Measurements from ENCODE around the gene FHIT. TPM values are rescaled to one million over a fixed set of nuclear protein-coding genes. Genes with fewer than 3 reads are reported as not detected.
"Not testable (repeated sequence)": the region's sequence is repeated elsewhere in the genome, so short reads cannot be mapped to it uniquely, and the experiment has no call there.

The FHIT gene
- total RNA-seq, 1 experiment from 2014 or later, result 0.87 TPM

DNA sequence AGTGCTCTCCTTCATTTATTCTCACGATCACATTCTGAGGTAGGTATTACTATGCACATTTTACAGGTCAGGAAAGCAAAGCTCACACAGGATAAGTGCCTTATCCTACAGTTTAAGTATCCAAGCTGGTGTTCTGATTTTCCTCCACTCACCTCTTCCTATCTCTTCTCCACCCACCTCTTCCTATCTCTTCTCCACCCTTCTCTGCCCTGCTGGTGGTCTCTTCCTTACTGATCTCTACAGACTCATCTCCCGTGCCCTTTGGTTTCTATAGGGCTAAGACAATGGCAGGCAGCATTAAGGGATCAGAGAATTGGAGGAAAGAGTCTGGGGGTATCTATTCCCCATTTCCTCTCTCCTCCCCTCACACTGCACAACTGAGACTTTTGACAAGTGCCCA, 319.1 kb downstream of the FHIT start:
- no peak for DNase-seq (ENCODE audit: low spot score)

DNA sequence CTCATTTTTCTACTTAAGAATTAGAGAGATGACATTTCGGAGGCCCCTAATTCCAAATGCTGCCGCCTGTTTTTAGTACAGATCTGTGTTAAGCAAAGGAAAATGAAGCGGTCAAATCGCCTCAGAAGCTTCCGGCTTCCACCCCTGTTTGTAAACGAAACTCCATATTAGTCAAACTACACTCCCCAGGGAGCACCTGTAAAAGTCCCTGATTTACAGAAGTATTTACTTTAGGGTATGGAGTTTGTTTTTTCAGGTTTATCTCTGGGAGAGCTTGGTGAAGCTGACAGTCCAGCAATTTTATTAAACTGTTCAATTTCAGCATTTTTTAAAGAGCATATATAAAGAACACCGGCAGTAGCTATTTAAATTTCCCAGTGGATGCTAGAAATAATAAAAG, 319.8 kb downstream of the FHIT start:
- no peak for DNase-seq (ENCODE audit: low spot score)

DNA sequence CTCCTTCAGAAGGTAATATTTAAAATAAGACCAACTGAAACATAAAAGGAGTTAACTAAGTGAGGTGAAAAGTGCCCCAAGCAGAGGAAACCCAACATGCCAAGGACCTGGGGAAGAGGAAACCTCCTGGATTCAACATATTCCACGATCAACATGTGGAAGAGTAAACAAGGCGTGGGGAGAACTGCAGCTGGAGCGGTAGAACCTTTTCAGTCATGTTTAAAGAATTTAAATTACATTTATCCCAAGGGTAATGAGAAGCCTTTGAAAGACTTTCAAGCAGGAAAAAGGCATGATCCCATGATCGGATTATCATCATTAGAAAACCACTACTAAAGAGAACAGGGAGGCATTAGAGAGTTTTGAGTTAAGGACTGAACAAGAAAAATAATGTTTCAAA, 330.7 kb downstream of the FHIT start:
- no peak for DNase-seq (ENCODE audit: low spot score)

DNA sequence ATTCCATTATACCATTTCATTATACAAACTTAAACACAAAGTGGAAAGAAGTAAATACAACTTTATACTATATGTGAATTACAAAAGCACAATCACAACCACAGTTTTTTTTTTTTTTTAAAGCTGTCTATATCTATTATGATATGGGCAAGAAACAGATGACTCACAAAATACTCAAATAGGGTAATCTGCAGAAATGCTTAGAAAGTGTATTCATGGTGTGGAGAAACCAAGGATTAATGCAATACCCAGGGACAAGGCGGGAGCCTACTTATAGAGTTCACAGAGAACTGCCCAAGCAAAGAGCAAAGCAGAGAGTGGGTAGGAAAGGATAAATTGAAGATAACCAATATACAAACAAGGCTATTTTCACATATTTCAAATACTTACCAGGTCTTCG, 332.0 kb downstream of the FHIT start:
- no peak for DNase-seq (ENCODE audit: low spot score)

DNA sequence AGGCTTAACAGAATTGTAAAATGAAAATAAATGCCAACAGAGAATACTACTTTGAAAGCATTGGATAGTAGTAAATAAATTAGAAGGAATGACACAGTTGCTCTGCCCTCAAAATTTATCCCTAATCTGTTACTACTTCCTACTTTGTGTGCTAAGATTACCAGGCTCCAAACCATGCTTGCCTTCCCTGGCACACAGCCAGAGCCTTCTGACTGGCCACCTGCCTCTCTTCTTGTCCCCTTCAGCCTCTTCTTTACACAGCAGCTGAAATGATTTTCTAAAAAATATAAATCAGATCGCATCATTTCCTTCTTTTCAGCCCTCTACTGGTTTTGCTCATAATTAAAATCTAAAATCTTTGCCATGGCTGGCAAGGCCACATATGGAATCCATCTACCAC, 334.1 kb downstream of the FHIT start:
- no peak for DNase-seq (ENCODE audit: low spot score)

DNA sequence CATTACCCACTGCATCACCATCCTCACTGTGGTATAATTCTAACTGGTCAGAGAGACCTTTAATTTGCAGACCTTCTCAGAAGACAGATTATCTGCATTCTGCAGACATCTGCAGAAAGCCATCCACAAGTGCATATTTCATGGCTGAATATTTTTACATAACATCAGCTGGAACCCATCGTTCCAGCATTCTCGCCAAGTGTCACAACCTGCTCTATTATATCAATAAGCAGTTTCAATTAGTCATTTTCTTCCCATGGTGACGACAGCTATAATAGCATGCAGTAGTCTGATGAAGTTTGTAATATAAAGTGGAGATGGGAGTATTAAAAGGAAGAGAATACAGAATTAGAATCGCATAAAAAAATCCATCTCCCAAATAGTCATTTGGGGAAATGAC, 334.7 kb downstream of the FHIT start:
- DNase-seq (ENCODE audit: low spot score), result no peak

DNA sequence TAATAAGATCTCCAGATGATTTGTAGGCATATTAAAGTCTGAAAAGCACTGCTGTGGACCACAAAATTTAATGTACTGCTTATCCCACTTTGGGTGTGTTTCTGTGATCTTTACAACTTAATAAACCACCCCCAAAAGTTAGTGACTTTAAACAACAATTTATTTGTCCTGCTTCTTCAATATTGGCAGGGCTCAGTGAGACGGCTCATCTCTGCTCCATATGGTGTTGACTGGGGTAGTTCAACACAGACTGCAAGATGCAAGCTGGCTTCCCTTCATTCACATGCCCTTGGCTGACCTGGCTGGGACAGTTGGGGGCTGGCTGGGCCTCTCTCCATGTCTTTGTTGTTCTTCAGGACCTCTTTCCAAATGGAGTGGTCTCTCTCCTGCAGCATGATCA, 337.8 kb downstream of the FHIT start:
- DNase-seq (ENCODE audit: low spot score), result no peak

DNA sequence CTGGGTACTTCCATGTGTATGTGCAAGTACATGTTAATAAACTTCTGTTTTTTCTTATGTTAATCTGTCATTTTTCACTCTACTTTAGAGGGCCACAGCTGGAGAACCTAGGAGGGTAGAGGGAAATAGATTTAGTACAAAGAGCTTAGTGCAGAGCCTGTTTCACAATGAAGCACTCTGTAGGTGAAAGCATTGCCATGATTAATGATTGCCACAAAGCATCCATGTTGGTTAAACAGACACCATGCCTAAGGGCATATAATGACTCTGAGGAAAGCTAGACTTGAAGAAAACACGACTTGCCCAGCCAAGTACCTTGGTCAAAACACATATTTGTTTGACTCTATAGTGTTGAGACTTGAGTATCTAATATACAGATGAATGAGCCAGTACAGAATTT, 338.4 kb downstream of the FHIT start:
- peak; percentile 3 for DNase-seq (ENCODE audit: low spot score)

DNA sequence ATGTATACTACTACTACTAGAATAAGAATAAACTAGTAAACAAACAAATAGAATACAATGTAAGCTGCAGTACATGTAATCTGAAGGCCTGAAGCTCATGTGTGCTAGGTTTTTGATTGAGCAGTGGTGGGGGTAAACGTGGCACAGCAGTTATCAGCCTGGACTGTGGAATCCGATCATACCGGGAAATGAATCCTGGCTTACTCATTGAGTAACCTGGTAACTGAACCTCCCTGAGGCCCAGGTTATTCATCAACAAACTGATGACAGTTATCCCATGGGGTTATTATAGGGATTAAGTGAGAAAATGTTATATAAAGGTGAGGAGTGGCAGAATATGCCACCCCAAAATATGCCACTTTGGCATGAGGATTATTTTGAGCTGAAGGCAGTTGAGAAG, 339.1 kb downstream of the FHIT start:
- no peak for DNase-seq (ENCODE audit: low spot score)

DNA sequence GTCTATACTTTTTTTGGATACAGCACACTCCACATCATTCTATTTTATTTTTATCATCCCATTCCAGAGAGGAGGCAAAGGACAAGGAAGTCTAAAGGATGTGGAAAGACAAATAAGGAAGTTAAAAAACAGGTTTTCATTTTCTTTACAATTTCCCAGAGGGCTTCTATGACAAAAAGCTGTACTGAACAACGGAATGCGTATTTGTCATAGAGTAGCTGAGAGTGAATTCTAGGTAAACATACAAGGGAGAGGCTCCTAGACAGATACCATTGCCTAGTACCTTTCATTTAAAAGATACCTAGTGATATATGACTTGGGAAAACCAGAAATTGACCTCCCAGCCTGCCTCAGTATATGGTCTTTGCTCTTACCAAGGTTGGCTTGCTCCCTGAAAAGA, 341.7 kb downstream of the FHIT start:
- no peak for DNase-seq (ENCODE audit: low spot score)

DNA sequence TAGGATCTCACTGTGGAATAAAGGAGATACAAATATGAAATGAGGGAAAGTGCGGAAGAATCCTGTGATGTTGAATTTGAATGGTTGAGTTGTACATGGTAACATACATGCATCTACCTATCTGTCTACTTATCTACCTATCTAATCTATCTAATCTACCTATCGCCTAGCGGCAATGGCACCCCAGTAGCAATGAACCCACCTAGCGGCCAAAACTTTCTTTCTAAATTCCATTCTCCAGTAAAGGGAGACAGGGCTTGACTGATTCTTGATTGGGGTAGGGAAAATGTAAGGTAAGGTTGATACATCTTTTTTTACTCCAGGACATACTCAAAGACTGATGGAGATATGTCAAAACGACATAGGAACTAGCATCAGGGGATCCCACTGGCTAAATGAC, 345.0 kb downstream of the FHIT start:
- DNase-seq (ENCODE audit: low spot score), result no peak

DNA sequence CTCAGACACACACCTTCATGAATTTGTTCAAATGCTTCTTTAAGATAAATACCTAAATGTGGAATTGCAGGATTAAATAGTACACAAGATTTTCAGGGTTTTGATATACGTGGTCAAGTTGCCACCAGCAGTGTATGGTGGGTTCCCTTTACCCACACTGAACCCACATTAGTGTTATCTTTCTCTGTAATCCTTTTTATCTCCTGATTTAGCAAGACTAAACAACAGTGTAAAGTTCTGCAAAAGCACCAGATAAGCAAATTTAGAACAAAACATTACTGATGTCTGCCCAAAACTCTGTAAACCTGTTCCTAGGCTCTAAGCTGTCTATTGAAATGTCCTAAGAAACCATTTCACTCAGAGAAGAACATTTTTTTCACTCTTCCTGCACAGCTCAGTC, 352.9 kb downstream of the FHIT start:
- no peak for DNase-seq (ENCODE audit: low spot score)

DNA sequence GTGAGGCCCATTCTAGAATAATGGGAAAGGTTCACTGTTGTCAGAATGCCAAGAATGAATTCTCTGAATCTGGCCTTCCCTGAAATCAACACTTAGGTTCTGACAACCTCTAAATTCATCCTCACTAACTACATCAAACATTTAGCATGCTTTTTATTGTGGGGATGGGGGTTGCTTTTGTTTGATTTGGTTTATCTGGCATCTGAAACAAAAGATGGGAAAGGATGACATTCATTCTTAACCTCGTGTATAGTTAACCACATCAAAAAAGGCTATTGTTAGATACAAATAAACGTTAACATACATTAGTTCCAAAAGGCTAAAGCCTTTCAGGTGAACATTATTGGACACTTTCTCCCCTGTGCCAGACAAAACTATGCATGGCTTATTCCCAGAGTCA, 357.3 kb downstream of the FHIT start:
- DNase-seq (ENCODE audit: low spot score), result no peak

DNA sequence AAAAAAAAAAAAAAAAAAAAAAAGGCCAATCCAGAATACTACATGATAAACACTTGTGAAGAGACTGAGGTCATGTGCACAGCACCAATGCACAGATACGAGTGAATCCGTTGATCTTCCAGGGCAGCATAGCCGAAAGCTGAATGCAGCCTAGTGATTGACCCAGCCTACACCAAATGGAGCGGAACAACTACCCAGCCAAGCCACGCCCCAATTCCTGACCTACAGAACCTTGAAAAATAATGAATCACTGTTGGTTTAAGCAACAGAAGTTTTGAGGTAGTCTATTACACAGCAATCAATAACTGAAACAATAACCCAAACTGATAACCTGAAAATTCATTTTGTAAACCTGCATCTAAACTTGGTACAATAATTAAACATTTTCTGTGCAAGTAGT, 361.0 kb downstream of the FHIT start:
- DNase-seq (ENCODE audit: low spot score), result no peak

DNA sequence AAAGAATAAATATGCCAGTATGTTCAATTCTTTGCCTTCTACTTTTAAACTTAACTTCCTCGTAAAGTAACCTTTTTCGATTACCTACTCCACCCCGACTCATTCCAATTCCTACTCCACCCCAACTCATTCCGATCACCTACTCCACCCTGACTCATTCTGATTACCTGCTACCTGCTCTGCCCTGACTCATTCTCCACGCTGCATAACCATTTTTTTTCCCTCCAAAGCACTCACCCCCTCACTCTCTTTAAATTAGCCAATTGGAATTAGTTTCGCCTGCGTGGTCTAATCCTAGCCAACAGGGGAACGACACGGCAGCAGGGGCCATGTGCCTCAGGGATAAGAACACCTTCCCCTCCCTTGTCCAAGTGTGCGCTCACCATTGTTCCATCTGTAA, 362.3 kb downstream of the FHIT start:
- DNase-seq (ENCODE audit: low spot score), result not testable (repeated sequence)

DNA sequence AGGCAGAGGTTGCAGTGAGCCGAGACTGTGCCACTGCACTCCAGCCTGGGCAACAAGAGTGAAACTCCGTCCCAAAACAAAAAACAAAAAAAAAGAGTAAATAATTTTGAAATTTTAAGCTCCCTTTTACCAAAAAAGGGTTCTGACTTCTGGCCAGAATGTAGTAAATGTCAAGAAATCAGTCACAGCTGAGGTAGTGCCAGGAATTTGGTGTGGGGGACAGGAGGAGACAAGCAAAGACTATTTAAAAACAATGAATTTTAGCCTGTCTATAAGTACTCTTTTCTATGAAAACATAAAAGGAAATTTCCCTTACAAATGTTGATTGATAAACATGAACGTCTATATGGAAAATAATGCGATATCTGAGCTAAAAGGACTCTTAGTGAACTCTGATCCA, 363.7 kb downstream of the FHIT start:
- DNase-seq (ENCODE audit: low spot score), result no peak

DNA sequence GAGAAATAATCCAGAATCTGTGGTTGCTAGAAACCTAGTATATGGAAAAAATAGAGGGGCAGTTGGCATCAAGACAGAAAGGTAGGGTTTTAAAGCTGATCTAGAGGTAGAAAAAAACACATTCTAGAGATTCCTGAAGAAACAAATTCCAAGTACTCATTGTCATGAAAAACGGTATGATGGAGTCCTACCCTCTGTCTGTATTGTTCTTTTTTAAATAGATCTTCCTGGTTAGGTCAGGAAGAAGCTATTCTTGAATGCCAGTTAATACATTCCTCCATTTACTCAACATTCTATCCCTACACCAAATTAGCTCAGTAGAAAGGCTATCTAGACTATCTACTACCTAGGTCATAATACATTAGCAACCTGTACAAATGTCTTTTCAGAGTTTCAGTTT, 364.7 kb downstream of the FHIT start:
- DNase-seq (ENCODE audit: low spot score), result no peak

DNA sequence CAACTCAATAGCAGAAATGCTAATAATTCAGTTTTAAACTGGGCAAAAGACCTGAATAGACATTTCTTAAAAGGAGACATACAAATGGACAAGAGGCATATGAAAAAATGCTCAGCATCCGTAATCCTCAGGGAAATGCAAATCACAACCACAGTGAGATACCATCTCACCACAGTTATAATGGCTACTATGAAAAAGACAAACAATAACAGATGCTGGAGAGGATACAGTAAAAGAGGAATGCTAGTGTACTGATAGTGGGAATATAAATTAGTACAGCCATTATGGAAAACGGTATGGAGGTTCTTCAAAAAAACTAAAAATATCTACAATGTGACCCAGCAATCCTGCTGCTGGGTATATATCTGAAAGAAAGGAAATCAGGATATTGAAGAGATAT, 367.2 kb downstream of the FHIT start:
- no peak for DNase-seq (ENCODE audit: low spot score)

DNA sequence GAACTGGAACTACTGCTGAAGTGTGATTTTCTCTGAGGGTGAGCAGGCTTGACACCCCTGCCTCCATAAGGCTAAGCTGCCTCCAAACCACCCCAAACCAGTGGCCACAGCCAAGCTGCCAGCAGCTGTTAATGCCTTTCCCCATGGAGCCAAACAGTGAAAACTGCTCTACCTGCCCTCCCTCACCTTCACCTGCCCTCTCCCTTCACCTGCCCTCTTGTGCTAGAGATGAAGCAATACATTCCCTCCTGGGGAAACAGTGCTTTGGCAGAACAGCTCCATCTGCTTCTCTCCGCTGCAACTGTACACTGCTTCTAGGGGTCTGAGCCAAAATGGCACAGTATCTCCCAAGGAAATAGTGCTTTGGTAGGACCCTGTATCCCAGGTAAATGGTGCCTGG, 374.1 kb downstream of the FHIT start:
- no peak for DNase-seq (ENCODE audit: low spot score)

DNA sequence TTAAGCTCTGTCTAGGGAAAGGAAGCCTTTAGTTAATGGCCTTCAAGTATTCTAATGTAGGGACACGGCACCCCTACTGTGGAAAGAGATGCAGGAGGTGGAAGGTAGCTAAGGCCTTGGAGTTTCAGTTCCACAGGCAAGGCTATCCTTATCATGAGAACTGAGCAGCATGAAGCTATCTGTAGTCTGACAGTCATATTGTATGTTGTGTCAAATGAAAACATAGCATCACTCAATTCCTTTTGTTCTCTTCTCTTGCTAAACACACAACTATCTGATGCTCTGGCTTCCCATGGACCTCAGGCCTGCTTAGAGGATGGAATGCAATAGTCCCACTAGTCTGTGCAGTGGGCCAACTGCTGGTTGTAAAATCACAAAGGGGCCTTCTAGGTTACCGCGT, 380.9 kb downstream of the FHIT start:
- no peak for DNase-seq (ENCODE audit: low spot score)

DNA sequence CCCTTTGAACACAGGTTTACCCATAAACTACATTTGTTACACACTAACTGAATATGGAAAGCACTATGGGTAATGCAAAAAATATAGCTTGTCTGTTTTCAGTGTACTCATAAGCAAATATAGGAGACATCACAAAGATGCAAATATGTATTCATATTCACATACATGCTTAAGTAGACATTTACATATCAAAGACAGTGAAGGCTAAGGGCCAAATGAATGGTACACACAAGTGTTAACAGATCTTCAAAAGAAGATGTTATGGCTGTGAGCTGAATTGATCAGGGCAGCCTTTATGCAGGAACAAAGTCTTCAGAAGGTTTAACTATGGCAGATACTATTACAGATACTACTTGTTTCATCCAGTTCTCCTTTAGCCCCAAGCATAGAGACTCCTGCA, 384.1 kb downstream of the FHIT start:
- DNase-seq (ENCODE audit: low spot score), result no peak

DNA sequence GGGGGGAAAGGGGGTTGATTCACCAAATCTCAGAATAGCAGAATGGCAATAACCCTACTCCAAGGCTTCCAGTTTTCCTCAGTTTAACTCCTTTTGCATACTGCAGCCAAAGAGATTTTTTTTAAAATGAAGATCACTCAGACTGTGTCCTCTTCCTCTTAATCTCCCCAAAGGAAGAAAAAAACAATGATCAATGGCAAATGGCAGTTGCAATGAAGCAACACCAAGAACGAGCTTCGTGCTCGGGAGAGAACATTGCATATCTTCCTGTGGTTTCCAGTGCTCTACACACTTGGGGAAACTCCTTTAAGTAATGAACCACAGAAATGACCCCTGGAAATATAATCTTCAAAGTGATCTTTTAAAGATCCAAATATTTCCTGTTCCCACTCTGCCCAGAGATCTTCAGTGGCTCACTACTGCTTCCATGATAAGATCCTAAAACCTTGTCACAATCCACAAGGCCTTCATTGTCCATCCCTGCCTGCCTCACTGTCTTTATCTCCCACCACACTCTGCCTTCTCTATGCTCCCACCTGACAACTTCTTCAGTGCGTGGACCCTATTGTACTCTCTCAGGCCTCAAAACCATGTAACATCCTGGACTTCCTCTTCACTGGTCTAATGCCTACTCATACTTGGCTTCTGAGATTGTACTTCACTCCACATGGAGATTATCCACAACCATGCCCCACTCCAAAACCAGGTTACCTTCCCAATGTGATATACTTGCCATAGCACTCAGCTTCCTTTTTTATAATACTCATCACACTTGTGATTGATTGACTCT, 394.8 kb downstream of the FHIT start:
- DNase-seq (ENCODE audit: low spot score), result no peak

DNA sequence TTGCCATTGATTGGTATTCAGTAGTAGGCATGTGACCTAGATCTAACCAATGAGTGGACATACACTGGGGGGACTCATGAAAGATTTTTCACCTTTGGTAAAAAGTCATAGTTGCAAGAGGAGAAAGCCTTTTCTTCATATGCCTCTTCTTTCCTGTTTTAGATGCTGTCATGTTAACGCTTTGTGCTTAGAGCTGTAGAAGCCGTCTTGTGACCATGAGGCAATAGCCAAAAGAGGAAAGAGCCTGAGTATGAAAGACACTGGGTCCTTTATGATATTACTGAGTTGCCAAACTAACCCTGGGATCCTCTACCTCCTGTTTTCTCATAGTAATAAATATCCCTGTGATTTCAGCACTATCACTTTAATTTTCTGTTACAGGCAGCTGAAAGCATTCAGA, 396.0 kb downstream of the FHIT start:
- no peak for DNase-seq (ENCODE audit: low spot score)

DNA sequence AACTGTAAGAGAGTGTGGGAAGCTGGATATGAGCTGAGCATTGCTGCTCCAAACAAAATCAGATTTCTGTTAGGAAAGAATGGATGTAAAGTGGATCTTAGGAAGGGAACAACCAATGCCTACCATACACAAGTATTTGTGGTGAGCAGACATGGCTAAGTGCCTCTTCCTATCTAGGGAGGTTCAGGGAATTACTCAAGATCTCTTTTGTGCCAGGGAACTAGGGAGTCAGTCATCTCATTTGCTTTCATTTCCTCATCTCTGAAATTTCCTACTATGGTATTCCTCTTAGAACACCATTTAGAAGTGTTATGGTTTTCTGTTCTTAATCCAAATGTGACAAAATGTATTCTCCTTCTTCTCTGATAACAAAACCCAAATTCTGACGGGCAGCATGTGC, 396.5 kb downstream of the FHIT start:
- DNase-seq (ENCODE audit: low spot score), result no peak
